GM23248 (cell line): ENCODE data around the gene C19orf67.

Source experiments
- EZH2 ChIP-seq: fragments of 200-600 bp; sonication (generic); IDR thresholded peaks from 2 replicates; pipeline ENCODE4 v1.6.1; 2018; ENCODE audit warnings: antibody characterized with exemption, mild to moderate bottlenecking; ENCODE audit not compliant: insufficient read depth, poor library complexity, severe bottlenecking
- EZH2phosphoT487 ChIP-seq: fragments of 200-600 bp; sonication (generic); IDR thresholded peaks from 2 replicates; pipeline ENCODE4 v1.6.1; 2018; ENCODE audit warnings: antibody characterized with exemption, moderate library complexity, mild to moderate bottlenecking, low read depth; ENCODE audit not compliant: insufficient read depth

DNA sequence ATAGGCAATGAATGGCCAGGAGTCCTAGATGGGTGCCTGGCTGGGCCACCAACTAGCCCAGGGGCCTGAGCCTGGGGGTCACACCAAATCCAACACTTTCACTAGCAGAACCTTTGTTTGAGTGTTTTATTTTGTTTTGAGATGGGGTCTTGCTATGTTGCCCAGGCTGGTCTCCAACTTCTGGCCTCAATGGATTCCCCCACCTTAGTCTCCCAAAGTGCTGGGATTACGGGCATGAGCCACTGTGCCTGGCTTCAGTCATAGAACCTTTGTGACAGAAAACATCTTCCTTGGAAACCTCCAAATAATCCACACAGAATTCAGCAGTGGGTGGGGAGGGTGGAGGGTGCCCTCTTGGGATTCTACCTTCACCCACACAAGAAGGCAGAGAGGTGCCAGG is 25.9 kb upstream of the C19orf67 start:
- TF ChIP-seq EZH2 (no peak), EZH2phosphoT487 (no peak)
